Neural cell (in vitro differentiated cells): ENCODE results near the gene SUSD3. TPM values are rescaled to one million over a fixed set of nuclear protein-coding genes. Genes with fewer than 3 reads are reported as not detected.

Source experiments
- H2AFZ ChIP-seq: fragments of 200-600, 300-800 bp; sonication (generic), shearing (Covaris generic); 2 replicates; pipeline ENCODE4 v1.6.0; 2014; ENCODE audit warnings: low read depth, mild to moderate bottlenecking, antibody characterized with exemption, low read length, moderate library complexity
- H3F3A ChIP-seq: fragments of 200-600 bp; shearing (Covaris generic); 2 replicates; pipeline ENCODE4 v1.6.1; 2016; ENCODE audit warnings: mild to moderate bottlenecking, moderate library complexity, mixed read lengths, antibody characterized with exemption, low read length; ENCODE audit not compliant: insufficient read depth, poor library complexity, severe bottlenecking
- H3K27ac ChIP-seq: fragments of 200-600, 300-800 bp; sonication (generic), shearing (Covaris generic); 2 replicates; pipeline ENCODE4 v1.5.1; 2014; ENCODE audit warnings: mild to moderate bottlenecking, low read length, moderate library complexity
- H3K27me3 ChIP-seq: fragments of 300-800, 200-600 bp; sonication (generic), shearing (Covaris generic); 2 replicates; pipeline ENCODE4 v1.6.0; 2014; ENCODE audit warnings: mild to moderate bottlenecking, low read depth, low read length, moderate library complexity; ENCODE audit not compliant: insufficient read depth
- H3K36me3 ChIP-seq: fragments of 300-800, 200-600 bp; sonication (generic), shearing (Covaris generic); 2 replicates; pipeline ENCODE4 v1.5.1; 2014; ENCODE audit warnings: mild to moderate bottlenecking, antibody characterized with exemption, low read length, moderate library complexity; ENCODE audit not compliant: insufficient read depth
- H3K4me2 ChIP-seq: fragments of 300-800, 200-600 bp; sonication (generic), shearing (Covaris generic); 2 replicates; pipeline ENCODE4 v1.6.0; 2014; ENCODE audit warnings: mild to moderate bottlenecking, low read length
- H3K4me3 ChIP-seq: fragments of 300-800, 200-600 bp; sonication (generic), shearing (Covaris generic); 2 replicates; pipeline ENCODE4 v1.5.1; 2014; ENCODE audit warnings: mild to moderate bottlenecking, low read length, moderate library complexity
- H3K79me2 ChIP-seq: fragments of 200-600 bp; shearing (Covaris generic); replicated peaks from 2 replicates; pipeline ENCODE4 v1.6.0; 2014; ENCODE audit warnings: mild to moderate bottlenecking, low read length, moderate library complexity; ENCODE audit not compliant: insufficient read depth
- H3K9ac ChIP-seq: fragments of 300-800, 200-600 bp; sonication (generic), shearing (Covaris generic); 2 replicates; pipeline ENCODE4 v1.6.1; 2016; ENCODE audit warnings: mild to moderate bottlenecking, low read length, mixed read lengths
- H3K9me2 ChIP-seq: fragments of 200-600 bp; shearing (Covaris generic); 2 replicates; pipeline ENCODE4 v1.6.1; 2016; ENCODE audit warnings: mild to moderate bottlenecking, low read length, mixed read lengths; ENCODE audit not compliant: insufficient read depth
- H3K9me3 ChIP-seq: fragments of 200-600, 300-800 bp; sonication (generic), shearing (Covaris generic); 2 replicates; pipeline ENCODE4 v1.6.1; 2016; ENCODE audit warnings: mild to moderate bottlenecking, mixed run types, low read length, moderate library complexity, mixed read lengths
- H4K20me1 ChIP-seq: fragments of 200-600 bp; shearing (Covaris generic); 2 replicates; pipeline ENCODE4 v1.6.1; 2016; ENCODE audit warnings: mild to moderate bottlenecking, mixed run types; ENCODE audit not compliant: insufficient read depth
- EP300 ChIP-seq: fragments of 450-650 bp; conservative IDR thresholded peaks from 2 replicates; pipeline ENCODE4 v1.6.1; 2014; ENCODE audit warnings: antibody characterized with exemption, mild to moderate bottlenecking, moderate library complexity; ENCODE audit not compliant: poor library complexity, severe bottlenecking
- EZH2 ChIP-seq: fragments of 200-600, 300-800 bp; shearing (Covaris generic), sonication (generic); IDR thresholded peaks from 2 replicates; pipeline ENCODE4 v1.6.1; 2014; ENCODE audit warnings: antibody characterized with exemption, low read length, borderline replicate concordance, mild to moderate bottlenecking; ENCODE audit not compliant: insufficient read depth, poor library complexity, severe bottlenecking
- MXI1 ChIP-seq: fragments of 450-650 bp; conservative IDR thresholded peaks from 2 replicates; pipeline ENCODE4 v1.6.1; 2014; ENCODE audit warnings: antibody characterized with exemption, mild to moderate bottlenecking; ENCODE audit not compliant: poor library complexity, severe bottlenecking
- POLR2AphosphoS5 ChIP-seq: IDR thresholded peaks from 2 replicates; pipeline ENCODE4 v1.6.1; 2012
- RAD21 ChIP-seq: fragments of 450-650 bp; conservative IDR thresholded peaks from 2 replicates; pipeline ENCODE4 v1.6.1; 2014; ENCODE audit warnings: antibody characterized with exemption, mild to moderate bottlenecking, moderate library complexity
- REST ChIP-seq: IDR thresholded peaks from 2 replicates; pipeline ENCODE4 v1.6.1; 2012; ENCODE audit warnings: borderline replicate concordance
- SMC3 ChIP-seq: fragments of 450-650 bp; conservative IDR thresholded peaks from 2 replicates; pipeline ENCODE4 v1.6.1; 2014; ENCODE audit warnings: antibody characterized with exemption, mild to moderate bottlenecking, moderate library complexity; ENCODE audit not compliant: poor library complexity
- TAF1 ChIP-seq: IDR thresholded peaks from 2 replicates; pipeline ENCODE4 v1.6.1; 2012; ENCODE audit warnings: low read depth
- polyA plus RNA-seq: library from polyadenylated mRNA; depleted of rRNA; stranded (reverse); fragments of >200 nt; gene quantifications from 2 replicates; pipeline ENCODE4 v1.2.3, GENCODE V29; 2014
- TF ChIP-seq, protein P1 (sequence below): fragments of 450-650 bp; IDR thresholded peaks from 2 replicates; pipeline ENCODE4 v1.5.1; 2014; ENCODE audit warnings: antibody characterized with exemption, mild to moderate bottlenecking, moderate library complexity; ENCODE audit not compliant: poor library complexity, severe bottlenecking

SUSD3 gene
- polyA plus RNA-seq, 1 donor from 2014 or later, result not detected

DNA sequence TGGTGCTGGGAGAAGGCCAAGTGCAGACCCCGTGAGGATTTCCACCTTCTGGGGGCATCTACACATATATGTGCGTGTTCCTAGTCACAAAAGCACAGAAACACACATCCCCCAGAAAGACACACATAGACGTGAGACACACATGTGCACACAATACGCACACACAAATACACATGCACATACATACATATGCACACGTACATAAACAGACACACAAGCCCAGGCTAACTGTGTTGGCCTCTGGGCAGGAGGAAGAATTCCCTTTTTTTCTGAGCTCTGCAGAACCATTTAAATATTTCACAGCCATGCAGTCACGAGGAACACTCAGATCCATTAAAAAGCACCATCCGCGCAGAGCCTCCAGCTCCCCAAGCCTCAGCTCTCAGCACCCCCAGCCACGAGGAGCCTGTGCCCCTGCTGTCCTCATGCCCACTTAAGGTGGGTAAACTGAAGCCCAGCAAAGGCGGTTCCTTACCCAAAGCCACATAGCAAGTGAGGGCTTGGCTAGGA, 70.3 kb downstream of the SUSD3 start:
- no peaks in the 10 kb centered on the region for H4K20me1 ChIP-seq
- H3K27me3 ChIP-seq, result no peaks in the 10 kb centered on the region
- no peaks in the 10 kb centered on the region for H3K9me3 ChIP-seq
- no peak overlapping the region for H3K9ac ChIP-seq
- H3K9me2 ChIP-seq, result no peaks in the 10 kb centered on the region
- H3K4me3 ChIP-seq, result no peak overlapping the region
- no peaks in the 10 kb centered on the region for H3F3A ChIP-seq
- no peak for TF ChIP-seq RAD21
- TF ChIP-seq EP300, result no peak
- no peak for TF ChIP-seq TAF1
- no peak for TF ChIP-seq REST
- H3K36me3 ChIP-seq, result no peaks in the 10 kb centered on the region
- H2AFZ ChIP-seq, result no peak overlapping the region
- H3K79me2 ChIP-seq, result no peaks in the 10 kb centered on the region
- no peak overlapping the region for H3K27ac ChIP-seq
- no peak overlapping the region for H3K4me2 ChIP-seq

DNA sequence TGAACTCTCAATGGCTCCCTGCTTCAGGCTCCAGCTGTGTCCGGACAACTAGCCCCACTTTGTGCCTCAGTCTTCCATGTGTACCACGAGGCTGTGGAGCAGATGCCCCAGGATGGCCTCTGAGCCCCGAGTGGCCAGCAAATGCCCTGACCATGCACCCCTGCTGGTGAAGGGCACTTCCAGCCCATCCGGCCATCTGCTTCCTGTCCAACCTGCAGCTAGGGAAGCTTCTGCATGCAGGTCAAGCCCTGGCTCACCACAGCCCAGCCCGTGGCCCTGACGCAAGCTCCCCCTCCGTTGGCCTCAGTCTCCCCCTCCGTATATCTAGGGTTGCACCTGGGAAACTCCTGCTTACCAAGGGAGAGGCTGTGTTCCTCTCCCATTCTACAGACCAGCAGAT, 70.8 kb downstream of the SUSD3 start:
- Histone ChIP-seq H4K20me1 (no peaks in the 10 kb centered on the region), H3K9me2 (no peaks in the 10 kb centered on the region), H3K27ac (no peak overlapping the region), H3K79me2 (no peaks in the 10 kb centered on the region), H3K9me3 (no peaks in the 10 kb centered on the region), H3K36me3 (no peaks in the 10 kb centered on the region), H3K4me2 (no peak overlapping the region), H3K4me3 (no peak overlapping the region), H3K9ac (no peak overlapping the region), H2AFZ (no peak overlapping the region), H3F3A (no peaks in the 10 kb centered on the region), H3K27me3 (no peaks in the 10 kb centered on the region)
- TF ChIP-seq MXI1, result no peak
- TF ChIP-seq, protein P1, sequence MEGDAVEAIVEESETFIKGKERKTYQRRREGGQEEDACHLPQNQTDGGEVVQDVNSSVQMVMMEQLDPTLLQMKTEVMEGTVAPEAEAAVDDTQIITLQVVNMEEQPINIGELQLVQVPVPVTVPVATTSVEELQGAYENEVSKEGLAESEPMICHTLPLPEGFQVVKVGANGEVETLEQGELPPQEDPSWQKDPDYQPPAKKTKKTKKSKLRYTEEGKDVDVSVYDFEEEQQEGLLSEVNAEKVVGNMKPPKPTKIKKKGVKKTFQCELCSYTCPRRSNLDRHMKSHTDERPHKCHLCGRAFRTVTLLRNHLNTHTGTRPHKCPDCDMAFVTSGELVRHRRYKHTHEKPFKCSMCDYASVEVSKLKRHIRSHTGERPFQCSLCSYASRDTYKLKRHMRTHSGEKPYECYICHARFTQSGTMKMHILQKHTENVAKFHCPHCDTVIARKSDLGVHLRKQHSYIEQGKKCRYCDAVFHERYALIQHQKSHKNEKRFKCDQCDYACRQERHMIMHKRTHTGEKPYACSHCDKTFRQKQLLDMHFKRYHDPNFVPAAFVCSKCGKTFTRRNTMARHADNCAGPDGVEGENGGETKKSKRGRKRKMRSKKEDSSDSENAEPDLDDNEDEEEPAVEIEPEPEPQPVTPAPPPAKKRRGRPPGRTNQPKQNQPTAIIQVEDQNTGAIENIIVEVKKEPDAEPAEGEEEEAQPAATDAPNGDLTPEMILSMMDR, result no peak

DNA sequence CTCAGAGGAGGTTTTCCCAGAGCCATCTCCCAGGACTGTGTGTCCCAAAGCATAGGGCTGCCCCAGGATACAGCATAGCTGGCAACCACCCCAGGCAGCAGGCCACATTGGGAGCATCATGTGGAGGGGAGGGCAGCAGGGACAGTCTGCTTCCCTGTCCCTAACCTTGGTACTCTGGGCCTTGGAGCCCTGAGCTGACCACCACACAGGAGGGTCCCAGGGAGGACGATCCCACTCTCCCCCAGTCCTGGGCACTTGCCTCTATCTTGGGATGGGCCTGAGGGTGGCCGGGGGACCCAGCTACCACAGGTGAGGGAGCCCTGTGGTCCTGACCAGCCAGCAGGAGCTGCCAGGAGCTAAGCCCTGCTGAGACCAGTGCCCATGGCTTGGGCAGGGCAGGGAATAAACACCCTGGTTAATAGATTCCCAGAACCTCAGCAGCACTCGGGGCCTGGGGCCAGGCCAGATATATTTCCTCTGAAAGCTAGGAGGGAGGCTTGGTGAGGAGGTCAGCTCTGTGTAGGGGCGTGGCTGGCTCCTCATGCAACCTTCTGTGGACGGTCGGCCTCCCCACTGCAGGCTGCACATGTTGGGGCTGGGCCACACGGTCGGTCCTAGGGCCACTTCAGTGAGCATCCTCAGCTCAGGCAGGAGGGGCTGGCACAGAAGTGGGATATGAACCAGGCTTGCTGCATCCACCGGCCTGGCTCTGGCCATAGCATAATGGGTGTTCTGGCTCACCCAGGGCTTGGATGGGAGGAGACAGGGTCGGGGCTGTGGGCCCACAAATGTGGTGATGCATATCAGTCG, 71.4 kb downstream of the SUSD3 start:
- H3K4me3 ChIP-seq, result no peak overlapping the region

More for the DNA sequence above, 71.4 kb downstream of the SUSD3 start:
- no peak overlapping the region for H3K9ac ChIP-seq
- no peaks in the 10 kb centered on the region for H4K20me1 ChIP-seq
- no peak overlapping the region for H2AFZ ChIP-seq
- no peaks in the 10 kb centered on the region for H3K9me2 ChIP-seq
- H3K27me3 ChIP-seq, result no peaks in the 10 kb centered on the region
- no peaks in the 10 kb centered on the region for H3K79me2 ChIP-seq
- H3K9me3 ChIP-seq, result no peaks in the 10 kb centered on the region
- H3F3A ChIP-seq, result no peaks in the 10 kb centered on the region
- TF ChIP-seq REST, result no peak
- no peak for TF ChIP-seq POLR2AphosphoS5
- TF ChIP-seq SMC3, result no peak
- TF ChIP-seq, protein P1, result no peak
- TF ChIP-seq RAD21, result no peak
- TF ChIP-seq MXI1, result no peak
- no peak for TF ChIP-seq EP300
- TF ChIP-seq EZH2, result no peak
- no peaks in the 10 kb centered on the region for H3K36me3 ChIP-seq
- H3K4me2 ChIP-seq, result no peak overlapping the region
- H3K27ac ChIP-seq, result no peak overlapping the region
